Stimulated activated CD8-positive, alpha-beta memory T cell treated with anti-CD3 and anti-CD28 coated beads, Interleukin-15, amount 100 ng/mL, for 48 hours (primary cell): Measurements from ENCODE around the gene UBE4A.

Experiments
- DNase-seq, 2 donors: peaks; one replicate each; pipeline ENCODE4 v3.0.0-alpha.2; 2020; ENCODE audit warnings: low read depth in 2 of 2

UBE4A gene, protein sequence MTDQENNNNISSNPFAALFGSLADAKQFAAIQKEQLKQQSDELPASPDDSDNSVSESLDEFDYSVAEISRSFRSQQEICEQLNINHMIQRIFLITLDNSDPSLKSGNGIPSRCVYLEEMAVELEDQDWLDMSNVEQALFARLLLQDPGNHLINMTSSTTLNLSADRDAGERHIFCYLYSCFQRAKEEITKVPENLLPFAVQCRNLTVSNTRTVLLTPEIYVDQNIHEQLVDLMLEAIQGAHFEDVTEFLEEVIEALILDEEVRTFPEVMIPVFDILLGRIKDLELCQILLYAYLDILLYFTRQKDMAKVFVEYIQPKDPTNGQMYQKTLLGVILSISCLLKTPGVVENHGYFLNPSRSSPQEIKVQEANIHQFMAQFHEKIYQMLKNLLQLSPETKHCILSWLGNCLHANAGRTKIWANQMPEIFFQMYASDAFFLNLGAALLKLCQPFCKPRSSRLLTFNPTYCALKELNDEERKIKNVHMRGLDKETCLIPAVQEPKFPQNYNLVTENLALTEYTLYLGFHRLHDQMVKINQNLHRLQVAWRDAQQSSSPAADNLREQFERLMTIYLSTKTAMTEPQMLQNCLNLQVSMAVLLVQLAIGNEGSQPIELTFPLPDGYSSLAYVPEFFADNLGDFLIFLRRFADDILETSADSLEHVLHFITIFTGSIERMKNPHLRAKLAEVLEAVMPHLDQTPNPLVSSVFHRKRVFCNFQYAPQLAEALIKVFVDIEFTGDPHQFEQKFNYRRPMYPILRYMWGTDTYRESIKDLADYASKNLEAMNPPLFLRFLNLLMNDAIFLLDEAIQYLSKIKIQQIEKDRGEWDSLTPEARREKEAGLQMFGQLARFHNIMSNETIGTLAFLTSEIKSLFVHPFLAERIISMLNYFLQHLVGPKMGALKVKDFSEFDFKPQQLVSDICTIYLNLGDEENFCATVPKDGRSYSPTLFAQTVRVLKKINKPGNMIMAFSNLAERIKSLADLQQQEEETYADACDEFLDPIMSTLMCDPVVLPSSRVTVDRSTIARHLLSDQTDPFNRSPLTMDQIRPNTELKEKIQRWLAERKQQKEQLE

DNA sequence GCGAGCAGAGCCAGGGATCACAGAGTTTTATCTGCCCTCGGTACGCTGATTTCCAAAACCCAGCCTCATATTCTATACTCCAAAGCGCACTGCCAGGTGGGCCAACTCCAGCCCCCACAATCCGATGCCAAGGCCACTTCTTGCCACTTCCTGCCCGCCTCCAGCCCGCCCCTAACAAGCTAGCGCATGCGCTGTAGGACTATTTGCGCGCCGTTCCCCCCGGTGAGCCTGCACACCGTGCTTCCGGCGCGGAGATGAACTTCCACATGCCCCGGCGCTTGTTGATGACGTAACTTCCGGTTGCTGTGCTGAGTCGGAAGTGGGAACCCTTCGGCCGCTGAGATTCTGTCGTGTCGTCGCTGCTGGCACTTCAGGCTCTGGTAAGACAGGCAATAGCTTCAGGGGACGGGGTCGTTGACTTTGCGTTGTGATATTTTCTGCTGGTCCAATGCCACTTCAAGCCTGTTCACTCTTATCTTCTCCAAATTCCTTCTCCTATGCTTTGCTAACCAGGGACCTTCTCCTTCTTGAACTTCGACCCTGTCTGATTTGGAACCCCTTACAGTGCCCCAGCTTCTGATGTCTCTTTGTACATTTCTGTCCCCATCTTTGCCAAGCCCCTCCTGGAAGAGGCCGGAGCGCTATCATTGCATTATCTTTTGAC lies at the start of gene UBE4A:
Gene UBE4A (plus strand): TSS at position 306 of the 664 bp plus-strand sequence. CDS start 5,481 bp downstream, outside the sequence.
- DNase-seq, result peak; percentile 96

DNA sequence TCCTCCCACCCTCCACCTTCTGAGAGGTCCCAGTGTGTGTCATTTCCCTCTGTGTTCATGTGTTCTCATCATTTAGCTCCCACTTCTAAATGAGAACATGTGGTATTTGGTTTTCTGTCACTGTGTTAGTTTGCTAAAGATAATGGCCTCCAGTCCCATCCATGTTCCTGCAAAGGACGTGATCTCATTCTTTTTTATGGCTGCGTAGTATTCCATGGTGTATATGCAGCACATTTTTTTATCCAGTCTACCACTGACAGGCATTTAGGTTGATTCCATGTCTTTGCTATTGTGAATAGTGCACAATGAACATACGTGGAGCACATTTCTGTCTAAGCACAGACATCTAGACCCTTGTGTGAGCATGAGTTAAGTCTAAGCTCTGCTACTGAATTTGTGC lies 49.1 kb upstream of the UBE4A start:
- no peak for DNase-seq

DNA sequence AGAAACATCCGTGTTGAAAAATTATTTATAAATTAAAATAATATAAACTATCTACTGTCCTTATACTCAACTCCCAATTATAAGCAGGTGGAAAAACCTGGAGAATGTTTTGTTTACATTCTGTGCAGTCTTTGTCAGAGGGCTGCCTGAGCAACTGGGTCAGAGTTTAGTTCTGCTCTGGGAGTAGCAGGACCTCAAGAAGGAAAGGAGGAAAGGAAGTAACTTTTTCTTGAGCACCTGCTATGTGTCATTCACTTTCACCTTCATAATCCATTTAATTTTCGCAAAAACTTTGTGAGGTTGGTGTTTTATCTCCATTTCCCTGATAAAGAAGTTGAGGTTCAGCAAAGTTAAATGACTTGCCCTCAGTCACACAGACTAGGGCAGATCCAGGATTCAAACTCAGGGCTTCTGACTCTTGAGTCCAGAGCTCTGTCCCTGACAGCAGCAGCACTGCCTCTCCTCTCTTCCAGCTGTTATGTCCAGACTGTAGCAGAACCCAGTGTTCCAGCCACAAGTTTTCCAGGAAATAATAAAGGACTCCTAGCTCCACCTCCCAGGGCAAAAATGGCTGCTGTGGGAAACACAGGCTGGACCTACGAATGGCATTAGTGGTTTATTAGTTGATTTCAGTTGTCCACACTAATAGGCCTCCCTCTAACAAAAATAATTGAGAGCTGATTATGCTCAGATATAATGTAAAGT lies 48.5 kb upstream of the UBE4A start:
- no peak for DNase-seq

DNA sequence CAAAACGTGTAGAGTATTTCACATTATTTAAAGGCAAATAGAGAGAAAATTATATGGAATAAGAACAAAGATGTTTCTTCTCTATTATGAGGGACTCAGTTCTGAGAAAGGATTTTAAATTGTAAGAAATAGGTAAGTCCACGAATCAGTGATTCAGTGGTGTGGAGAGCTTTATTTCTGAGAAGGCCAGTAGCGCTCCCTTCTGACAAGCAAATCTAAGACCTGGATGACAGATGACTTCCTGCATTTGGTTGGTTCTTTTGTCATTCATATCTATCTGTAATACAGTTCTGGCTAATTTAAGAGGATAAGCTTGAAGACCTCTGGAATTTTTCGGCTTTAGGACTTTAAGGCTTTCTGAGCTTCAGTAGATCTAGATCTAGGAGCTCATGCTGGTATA lies 47.9 kb upstream of the UBE4A start:
- DNase-seq, result no peak

DNA sequence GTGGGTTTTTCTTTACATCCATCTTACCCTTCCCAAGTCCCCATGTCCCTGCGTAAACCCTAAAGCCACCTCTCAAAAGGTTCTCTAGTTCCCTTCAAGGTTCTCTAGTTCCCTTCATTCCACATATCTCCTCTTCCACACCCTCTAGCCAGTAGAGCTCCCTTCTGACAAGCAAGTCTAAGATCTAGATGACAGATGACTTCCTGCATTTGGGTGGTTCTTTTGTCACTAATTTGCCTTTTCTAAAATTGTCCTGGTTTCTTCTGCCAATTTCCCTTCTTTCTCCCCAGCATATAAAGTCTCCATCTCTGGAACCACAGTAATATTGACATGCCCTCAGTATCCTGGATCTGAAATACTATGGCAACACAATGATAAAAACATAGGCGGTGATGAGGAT lies 47.1 kb upstream of the UBE4A start:
- DNase-seq, result no peak

DNA sequence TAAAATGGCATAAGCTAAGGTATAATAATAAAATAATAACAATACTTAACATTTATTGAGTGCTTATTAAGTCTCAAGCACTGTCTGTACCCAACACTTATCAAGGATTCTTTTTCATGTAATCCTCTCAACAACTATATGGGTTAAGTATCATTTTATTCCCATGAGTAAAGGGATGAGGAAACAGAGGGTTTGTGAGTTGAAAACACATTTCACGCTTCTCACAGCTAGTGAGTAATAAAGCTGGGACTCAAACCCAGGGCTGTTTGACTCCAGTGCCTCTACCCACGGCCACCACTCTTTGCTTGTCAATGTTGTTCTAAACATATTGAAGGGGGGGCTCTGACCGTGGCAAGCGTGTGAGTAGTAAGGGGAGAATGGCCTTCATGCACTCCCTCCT lies 46.2 kb upstream of the UBE4A start:
- DNase-seq, result no peak

DNA sequence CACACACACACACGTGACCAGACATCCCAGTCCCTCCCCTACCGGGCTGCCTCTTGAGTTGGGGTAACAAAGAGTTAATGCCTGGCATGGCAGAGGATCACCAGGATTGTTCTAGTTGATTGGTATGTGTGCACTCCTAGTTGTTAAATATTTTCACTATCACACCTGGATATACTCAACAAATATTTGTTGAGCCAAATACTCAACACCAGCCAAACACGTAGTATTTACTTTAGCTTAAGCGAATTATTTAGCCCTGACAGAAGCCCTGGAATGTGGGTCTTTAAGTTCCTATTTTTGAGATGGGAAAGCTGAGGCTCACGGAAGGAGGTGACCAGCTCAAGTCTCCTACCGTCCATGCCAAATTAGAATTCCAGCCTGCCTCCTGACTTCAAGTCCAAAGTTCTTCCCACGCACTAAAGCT lies 44.4 kb upstream of the UBE4A start:
- DNase-seq, result no peak

DNA sequence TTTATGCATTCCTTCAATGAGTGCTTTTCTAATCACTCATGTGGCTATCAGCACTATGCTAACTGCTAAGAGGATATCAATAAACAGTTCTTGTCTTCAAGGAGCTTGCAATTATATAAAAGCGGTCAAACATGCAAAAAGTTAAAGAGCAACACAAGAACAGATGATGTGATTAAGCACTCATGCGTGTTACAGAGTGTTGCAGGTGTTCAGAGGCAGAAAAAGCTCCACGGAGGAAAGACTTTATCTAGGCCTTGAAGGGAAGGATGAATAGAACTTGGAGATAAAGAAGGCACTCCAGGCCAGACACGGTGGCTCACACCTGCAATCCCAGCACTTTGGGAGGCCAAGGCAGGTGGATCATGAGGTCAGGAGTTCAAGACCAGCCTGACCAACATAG lies 41.3 kb upstream of the UBE4A start:
- DNase-seq, result no peak

DNA sequence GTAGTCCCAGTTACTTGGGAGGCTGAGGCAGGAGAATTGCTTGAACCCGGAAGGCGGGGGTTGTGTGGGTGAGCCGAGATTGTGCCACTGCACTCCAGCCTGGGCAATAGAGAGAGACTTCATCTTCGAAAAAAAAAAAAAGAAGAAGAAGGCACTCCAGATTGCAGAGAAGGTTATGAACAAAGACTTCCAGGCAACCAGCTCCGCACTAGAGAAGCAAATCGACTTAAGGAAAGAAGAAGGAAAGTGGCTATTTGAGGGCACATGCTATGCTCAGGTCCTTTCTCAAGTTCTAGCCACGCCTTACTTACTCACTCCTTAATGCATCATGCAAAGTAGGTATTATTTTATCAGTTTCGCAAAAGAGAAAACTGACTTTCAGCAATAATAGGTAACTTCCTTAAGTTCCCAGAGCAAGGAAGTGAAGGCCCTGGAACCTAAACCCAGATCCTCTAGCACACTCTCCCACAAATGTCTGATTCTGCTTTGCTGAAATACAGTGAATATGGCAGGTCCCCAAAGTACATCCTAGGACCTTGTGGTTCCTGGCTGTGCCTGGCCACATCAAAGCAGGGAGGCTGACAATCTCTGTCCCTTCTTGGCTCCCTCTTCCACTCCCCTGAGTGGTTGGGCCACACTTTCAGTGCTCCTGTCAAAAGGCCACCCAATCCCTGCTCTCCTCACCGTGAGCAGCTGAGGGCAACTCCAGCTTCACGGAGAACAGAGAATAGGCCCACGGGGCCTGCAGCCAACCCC lies 40.6 kb upstream of the UBE4A start:
- no peak for DNase-seq

DNA sequence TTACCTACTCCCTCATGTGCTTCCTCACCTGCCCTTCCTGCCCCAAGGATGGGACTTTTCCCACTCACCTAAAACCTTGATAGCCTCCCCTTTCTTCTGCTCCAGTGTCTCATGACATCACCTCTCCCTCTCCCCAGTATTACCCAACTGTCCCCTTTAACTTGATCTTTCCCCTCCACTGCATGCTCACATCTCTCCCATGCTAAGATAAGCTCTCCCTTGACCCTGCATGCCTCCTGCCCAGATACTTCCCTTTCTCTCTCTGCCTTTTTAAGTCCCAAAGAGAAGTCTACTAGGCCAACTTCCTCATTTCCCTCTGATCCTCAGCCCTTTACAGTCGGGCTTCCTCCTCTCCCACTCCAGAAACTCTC lies 40.1 kb upstream of the UBE4A start:
- DNase-seq, result no peak

DNA sequence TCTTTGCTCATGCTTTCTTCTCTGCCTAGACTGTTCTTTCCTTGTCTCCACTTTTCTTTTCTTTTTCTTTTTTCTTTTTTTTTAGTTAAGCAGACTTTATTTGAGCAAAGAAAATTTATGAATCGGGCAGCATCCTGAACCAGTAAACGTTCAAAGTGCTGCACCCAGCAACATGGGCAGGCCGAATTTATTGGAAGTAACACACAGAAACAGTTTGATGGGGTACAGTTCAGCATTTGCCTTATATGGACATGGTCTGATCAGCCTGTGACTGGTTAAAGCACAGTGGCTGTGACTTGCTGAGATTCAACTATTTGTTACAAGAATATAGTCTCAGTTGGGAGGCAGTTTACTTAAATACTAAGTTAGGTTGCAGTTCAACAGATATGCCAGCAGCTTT lies 38.9 kb upstream of the UBE4A start:
- no peak for DNase-seq

DNA sequence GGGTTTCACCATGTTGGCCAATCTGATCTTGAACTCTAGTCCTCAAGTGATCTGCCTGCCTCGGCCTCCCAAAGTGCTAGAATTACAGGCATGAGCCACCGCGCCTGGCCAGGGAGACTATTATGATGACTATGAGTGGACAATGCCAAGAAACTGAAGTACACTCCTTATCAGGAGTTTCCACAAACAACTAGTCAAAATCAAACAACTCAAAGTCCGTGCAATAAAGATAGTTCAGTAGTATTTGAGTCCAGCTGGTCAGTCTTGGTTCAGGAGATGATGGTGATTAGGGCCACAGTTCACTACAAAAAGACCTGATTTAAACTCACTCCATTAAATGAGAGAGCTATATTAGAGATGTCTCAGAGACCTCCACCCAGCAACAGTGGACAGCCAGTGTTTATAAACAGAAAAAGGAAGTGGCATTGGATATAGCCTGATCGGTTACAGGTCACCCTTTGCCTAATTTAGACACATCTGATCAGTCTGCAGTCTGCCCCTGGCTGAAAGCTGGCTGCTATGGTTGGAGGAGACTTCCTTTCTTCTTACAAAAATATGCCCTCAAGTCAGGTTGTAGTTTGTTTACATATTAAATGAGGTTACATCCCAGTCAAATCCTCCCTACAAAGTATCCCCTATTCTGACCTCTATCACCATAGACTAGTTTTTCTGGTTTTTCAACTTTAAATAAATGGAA lies 37.9 kb upstream of the UBE4A start:
- DNase-seq, result no peak

DNA sequence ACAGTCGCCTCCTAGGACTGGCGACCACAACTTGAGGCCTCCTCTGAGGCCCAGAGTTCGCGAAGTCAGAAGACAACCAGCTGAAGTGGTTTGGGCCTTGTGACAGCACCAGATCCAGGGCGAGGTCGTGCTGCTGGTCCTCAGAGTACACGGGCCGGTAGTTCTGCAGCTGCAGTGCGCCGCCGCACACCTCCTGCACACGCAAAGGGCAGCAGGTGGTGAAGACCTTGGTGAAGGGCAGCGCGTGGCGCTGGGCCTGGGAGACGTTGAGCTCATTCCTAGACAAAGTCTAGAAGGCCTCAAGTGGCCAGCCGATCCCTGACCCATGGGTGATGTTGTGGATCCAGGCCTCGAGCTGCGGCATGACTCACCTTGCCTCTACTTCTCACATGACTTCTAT lies 36.7 kb upstream of the UBE4A start:
- no peak for DNase-seq

DNA sequence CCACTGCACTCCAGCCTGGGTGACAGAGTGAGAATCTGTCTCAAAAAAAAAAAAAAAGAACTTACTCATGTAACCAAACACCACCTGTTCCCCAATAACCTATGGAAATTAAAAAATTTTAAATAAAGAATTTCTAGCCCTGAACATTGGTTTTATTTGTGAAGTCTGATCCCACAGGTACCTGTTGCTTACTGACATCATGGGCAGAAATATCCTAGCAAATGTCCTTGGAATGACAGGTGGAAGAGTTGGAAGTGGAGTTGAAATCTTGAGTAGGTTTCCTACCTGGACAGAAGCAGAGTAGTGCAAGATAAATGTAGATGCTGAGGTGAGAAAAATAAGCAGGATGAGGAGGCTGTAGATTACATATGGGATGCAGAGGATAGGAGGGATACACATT lies 34.1 kb upstream of the UBE4A start:
- no peak for DNase-seq

DNA sequence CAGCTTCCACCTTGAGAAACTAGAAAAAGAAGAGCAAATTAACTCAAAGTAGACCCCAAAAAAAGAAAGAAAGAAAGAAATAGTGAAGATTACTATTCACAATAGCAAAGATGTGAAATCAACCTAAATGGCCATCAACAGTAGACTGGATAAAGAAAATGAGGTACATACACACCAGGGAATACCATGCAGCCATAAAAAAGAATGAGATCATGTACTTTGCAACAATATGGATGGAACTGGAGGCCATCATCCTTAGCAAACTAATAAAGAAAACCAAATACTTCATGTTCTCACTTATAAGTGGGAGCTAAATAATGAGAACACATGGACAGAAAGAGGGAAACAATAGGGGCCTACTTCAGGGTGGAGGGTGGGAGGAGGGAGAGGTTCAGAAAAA lies 30.7 kb upstream of the UBE4A start:
- no peak for DNase-seq

DNA sequence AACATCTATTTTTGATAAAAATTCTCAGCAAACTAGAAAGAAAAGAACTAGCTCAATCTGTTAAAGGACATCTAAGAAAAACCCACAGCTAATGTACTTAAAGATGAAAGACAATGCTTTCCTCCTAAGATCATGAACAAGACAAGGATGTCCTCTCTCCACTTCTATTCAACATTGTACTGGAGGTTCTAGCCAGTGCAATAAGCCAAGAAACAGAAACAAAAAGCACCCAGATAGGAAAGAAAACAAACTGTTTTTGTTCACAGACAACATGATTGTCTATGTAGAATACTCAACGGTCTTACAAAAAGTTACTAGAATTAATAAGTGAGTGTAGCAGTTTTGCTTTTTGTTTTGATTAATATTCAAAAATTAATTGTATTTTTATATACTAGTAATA lies 24.7 kb upstream of the UBE4A start:
- DNase-seq, result no peak

DNA sequence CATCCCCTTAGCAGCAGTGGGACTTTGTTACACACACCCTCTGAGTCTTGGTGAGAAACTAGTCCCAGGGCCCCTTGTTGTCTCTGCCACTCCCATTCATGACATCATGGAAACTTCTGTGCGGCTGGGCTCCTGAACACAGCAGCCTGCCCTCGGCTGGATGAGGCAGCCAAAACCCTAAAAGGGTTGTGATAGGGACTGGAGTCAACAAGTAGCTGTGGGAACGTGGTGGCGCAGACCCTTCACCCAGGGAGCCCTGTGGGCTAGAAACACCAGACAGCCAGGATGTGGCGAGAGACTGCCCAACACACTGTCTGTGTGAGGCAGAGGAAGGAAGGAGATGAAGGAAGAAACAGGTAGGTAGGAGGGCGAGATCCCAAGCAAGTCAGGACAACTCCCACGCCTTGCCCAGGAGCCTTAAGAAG lies 20.8 kb upstream of the UBE4A start:
- DNase-seq, result peak; percentile 82 to 87

DNA sequence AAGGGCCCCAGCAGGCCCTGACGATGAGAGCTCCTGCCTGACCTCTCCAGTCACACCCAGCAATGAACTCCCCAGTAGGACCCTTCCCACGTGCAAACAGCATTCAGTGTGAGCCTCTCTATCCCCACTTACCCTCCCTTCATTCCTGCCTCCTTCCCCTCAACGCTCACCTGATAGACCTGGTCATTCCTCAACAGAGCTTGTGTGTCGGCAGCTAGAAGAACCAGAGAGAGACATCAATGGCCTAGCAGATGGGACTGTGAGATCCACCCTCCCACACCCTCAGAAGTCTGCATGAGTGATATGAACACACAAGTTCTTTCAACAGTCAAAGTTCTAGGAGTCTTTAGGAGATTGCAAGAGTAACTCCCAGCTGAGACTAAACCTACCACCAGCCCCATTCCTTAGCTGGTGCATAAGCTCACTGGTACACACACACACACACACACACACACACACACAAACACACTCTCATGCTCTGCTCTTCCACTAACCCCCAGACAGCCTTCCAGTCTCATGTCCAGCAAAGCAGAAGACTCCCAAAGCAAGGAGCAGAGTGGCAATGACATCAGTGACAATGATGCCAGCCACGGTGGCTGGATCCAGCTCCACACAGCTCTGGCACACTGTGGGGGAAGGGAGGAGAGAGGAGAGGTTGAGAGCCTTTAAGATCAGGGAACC lies 20.0 kb upstream of the UBE4A start:
- no peak for DNase-seq

DNA sequence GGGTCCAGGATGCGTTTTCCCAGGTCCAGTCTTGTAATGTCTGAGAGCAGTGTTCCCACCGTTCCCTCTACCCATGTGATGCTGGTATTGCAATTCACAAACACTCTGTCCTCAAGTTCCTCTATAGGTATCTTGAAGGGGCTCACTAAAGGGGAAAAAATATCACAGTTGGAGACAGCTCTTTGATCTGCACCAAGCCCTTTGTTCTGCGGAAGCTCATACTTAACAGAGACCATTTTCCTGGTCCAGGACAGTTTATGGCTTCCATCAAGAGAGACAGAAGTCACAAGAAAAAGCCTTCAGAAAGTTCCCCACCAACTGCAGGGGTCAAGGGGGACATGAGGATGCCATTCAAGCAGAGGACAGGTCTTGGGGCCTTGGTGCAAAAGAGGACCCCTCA lies 19.0 kb upstream of the UBE4A start:
- no peak for DNase-seq

DNA sequence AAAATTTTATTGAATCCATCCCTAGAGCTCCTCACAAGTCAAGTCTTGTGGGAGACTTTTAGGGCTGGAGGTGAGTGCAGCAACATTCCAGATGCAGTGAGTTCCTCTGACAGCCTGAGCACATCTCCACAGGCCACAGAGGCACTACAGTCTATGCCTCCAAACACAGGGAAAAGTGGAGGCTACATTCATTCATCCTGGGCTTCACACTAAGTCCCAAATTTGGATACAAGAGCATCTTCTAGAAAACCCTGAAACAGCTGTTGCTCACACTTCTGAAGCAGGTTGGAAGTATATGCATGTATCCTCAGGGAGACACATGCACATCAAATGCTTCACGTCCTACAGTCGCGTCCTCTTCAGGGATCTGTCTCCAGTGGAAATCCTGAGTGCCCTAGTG lies 18.1 kb upstream of the UBE4A start:
- DNase-seq, result no peak
